ENCODE measurements around the gene FZR1.

DNA sequence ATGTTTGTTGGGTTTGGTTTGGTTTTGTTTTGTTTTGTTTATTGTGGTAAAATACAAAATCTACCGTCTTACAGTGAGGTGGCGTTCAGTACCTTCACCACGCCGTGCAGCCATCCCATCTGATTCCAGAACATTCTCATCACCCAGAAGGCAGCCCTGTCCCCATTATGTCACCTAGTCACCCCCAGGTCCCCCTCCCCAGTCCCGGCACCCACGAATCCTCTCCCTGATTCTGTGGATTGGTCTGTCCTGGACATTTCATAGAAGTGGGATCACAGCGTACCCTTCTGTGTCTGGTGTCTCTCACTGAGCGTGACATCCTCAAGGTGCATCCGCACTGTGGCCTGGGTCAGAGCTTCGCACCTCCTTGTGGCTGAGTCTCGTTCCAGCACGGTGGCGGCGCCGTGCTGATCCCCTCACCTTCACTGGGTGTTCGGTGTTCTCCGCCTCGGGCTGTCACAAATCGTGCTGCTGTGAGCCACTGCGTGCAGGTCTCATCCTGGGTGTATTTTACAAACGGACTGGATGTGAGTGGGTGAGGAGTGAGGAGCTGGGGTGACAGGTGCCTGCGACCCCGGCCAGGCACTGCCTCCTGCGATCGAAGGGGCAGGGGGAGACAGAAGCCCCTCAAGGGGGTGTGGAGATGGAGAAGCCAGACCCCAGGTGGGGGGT is 32.3 kb downstream of the FZR1 start:
- TF ChIP-seq RCOR1 (IDR thresholded peaks at IDR 0.05; ENCODE audit: insufficient replicate concordance, low read length) = no peak
- TF ChIP-seq RAD21 (IDR thresholded peaks at IDR 0.05; ENCODE audit: low read length) = no peak
- TF ChIP-seq, protein P1, sequence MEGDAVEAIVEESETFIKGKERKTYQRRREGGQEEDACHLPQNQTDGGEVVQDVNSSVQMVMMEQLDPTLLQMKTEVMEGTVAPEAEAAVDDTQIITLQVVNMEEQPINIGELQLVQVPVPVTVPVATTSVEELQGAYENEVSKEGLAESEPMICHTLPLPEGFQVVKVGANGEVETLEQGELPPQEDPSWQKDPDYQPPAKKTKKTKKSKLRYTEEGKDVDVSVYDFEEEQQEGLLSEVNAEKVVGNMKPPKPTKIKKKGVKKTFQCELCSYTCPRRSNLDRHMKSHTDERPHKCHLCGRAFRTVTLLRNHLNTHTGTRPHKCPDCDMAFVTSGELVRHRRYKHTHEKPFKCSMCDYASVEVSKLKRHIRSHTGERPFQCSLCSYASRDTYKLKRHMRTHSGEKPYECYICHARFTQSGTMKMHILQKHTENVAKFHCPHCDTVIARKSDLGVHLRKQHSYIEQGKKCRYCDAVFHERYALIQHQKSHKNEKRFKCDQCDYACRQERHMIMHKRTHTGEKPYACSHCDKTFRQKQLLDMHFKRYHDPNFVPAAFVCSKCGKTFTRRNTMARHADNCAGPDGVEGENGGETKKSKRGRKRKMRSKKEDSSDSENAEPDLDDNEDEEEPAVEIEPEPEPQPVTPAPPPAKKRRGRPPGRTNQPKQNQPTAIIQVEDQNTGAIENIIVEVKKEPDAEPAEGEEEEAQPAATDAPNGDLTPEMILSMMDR (conservative IDR thresholded peaks at IDR 0.05; ENCODE audit: low read depth, low read length) = no peak
- TF ChIP-seq POLR2A (IDR thresholded peaks at IDR 0.05; ENCODE audit: low read depth, low read length) = no peak
- TF ChIP-seq BHLHE40 (IDR thresholded peaks at IDR 0.05; ENCODE audit: low read depth, low read length) = no peak
- no peak for TF ChIP-seq SMC3 (IDR thresholded peaks at IDR 0.05; ENCODE audit: low read depth, low read length)
- TF ChIP-seq MAFK (IDR thresholded peaks at IDR 0.05; ENCODE audit: low read depth, low read length) = no peak
- TF ChIP-seq CEBPB (IDR thresholded peaks at IDR 0.05; ENCODE audit: low read depth, low read length) = no peak
- no peak for TF ChIP-seq CHD1 (IDR thresholded peaks at IDR 0.05; ENCODE audit: low read depth, low read length)
- TF ChIP-seq, protein P2, sequence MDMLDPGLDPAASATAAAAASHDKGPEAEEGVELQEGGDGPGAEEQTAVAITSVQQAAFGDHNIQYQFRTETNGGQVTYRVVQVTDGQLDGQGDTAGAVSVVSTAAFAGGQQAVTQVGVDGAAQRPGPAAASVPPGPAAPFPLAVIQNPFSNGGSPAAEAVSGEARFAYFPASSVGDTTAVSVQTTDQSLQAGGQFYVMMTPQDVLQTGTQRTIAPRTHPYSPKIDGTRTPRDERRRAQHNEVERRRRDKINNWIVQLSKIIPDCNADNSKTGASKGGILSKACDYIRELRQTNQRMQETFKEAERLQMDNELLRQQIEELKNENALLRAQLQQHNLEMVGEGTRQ (IDR thresholded peaks at IDR 0.05; ENCODE audit: low read depth, low read length) = no peak
- TF ChIP-seq, protein P3, sequence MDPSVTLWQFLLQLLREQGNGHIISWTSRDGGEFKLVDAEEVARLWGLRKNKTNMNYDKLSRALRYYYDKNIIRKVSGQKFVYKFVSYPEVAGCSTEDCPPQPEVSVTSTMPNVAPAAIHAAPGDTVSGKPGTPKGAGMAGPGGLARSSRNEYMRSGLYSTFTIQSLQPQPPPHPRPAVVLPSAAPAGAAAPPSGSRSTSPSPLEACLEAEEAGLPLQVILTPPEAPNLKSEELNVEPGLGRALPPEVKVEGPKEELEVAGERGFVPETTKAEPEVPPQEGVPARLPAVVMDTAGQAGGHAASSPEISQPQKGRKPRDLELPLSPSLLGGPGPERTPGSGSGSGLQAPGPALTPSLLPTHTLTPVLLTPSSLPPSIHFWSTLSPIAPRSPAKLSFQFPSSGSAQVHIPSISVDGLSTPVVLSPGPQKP (IDR thresholded peaks at IDR 0.05; ENCODE audit: borderline replicate concordance, low read depth, low read length) = no peak
- TF ChIP-seq MXI1 (IDR thresholded peaks at IDR 0.05; ENCODE audit: borderline replicate concordance, low read depth, low read length) = no peak

Measured in IMR-90 (cell line).